Esophagus squamous epithelium (tissue), 4 donors: ENCODE measurements around the gene NUFIP1.

Source experiments
- CTCF ChIP-seq, 6 experiments: fragments of 450-650 bp in 4 of 6; fragments of 200-600 bp in 2 of 6; sonication (generic) in 2 of 6; IDR thresholded peaks; one replicate each; pipeline ENCODE4 v1.5.1; 2016 to 2019; ENCODE audit warnings: antibody characterized with exemption in 6 of 6, mild to moderate bottlenecking in 4 of 6, moderate library complexity in 4 of 6
- POLR2A ChIP-seq, 4 donors: fragments of 450-650 bp; IDR thresholded peaks; one replicate each; pipeline ENCODE4 v1.6.1; 2017; ENCODE audit warnings: antibody characterized with exemption in 4 of 4, mild to moderate bottlenecking in 4 of 4, moderate library complexity in 3 of 4

- TF ChIP-seq CTCF (IDR thresholded peaks at IDR 0.05), result no peak
- TF ChIP-seq POLR2A (IDR thresholded peaks at IDR 0.05), result no peak
These were observed 81.0 kb downstream of the NUFIP1 start for GRCh38 chr13:44908266-44908665.
